Ovary (tissue), 3 donors: ENCODE results near the gene IQGAP2.

ENCODE experiments used
- POLR2A ChIP-seq: fragments of 450-650 bp; IDR thresholded peaks from one replicate; pipeline ENCODE4 v1.6.1; 2017; ENCODE audit warnings: antibody characterized with exemption, mild to moderate bottlenecking, moderate library complexity
- TF ChIP-seq, protein P1 (sequence below), 3 donors: fragments of 450-650 bp in 2 of 3; fragments of 200-600 bp in 1 of 3; IDR thresholded peaks; one replicate each; pipeline versions ENCODE4 v1.5.1 to v1.8.0; 2016 to 2022; ENCODE audit warnings: antibody characterized with exemption in 3 of 3, mild to moderate bottlenecking in 1 of 3
- donor health status: DM: no; HTN: no; CAD: no.

DNA sequence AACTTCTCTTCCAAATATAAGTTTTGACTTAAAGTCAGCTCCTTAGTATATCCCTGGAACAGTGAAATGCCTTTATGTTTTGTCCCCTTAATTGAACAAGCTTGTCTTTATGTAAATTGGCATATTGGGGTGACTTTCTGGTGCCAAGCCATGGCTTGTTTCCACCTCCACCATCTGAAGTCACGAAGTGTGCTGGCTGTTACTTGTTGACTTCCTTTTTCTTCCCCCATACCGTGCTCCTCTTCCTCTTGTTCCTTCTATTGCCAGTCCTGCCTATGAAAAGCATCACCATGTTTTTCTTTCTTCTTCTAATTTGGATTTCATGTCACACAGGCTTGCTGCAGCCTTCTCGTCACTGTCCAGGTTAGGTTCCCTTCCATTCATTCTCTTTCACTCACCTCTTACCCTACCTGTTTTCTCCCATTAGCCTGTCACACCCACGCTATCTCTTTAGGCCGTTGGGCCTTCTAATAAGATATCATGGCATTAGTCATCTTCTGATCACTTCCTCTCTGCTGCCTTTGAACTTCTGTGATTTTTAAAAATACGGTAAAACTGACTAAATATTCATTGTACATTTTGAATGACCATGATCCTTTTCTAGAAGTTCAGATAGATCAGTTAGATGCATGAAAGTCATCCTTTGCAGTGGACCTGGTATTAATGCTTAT is 48.1 kb downstream of the IQGAP2 start:
- TF ChIP-seq, protein P1, sequence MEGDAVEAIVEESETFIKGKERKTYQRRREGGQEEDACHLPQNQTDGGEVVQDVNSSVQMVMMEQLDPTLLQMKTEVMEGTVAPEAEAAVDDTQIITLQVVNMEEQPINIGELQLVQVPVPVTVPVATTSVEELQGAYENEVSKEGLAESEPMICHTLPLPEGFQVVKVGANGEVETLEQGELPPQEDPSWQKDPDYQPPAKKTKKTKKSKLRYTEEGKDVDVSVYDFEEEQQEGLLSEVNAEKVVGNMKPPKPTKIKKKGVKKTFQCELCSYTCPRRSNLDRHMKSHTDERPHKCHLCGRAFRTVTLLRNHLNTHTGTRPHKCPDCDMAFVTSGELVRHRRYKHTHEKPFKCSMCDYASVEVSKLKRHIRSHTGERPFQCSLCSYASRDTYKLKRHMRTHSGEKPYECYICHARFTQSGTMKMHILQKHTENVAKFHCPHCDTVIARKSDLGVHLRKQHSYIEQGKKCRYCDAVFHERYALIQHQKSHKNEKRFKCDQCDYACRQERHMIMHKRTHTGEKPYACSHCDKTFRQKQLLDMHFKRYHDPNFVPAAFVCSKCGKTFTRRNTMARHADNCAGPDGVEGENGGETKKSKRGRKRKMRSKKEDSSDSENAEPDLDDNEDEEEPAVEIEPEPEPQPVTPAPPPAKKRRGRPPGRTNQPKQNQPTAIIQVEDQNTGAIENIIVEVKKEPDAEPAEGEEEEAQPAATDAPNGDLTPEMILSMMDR (IDR thresholded peaks at IDR 0.05): no peak
- no peak for TF ChIP-seq POLR2A
